OCI-LY7 (cell line): Measurements from ENCODE around the gene LCOR. TPM values are rescaled to one million over a fixed set of nuclear protein-coding genes. Genes with fewer than 3 reads are reported as not detected.
A peak's percentile ranks its signal among the peaks of the same experiment; 100 is the strongest.

ENCODE experiments used
- BruUV-seq: library from RNA; stranded (reverse); fragments of 400-500 nt; replicated peaks from 2 replicates; lab custom pipeline; 2021; lab: Mats Ljungman, UMichigan
- CTCF ChIA-PET: fragments of 300-600 bp; sonication (Branson Sonifier 250); formaldehyde crosslinking; loops from one replicate; lab custom pipeline; 2022; ENCODE audit warnings: antibody characterized with exemption; ENCODE audit not compliant: unreplicated experiment; lab: Charles Lee
- POLR2A ChIA-PET: fragments of 300-600 bp; sonication (Branson Sonifier 250); formaldehyde crosslinking; loops from one replicate; lab custom pipeline; 2022; ENCODE audit warnings: antibody characterized with exemption; lab: Charles Lee
- DNase-seq: peaks from one replicate; pipeline ENCODE4 v3.0.0-alpha.2; 2015; ENCODE audit warnings: low spot score
- H2AFZ ChIP-seq: fragments of 200-600 bp; sonication (generic), shearing (Covaris generic); 2 replicates; pipeline ENCODE4 v1.6.1; 2014; ENCODE audit warnings: mild to moderate bottlenecking, antibody characterized with exemption, low read length, moderate library complexity
- H3K27ac ChIP-seq: fragments of 200-600 bp; sonication (generic); 2 replicates; pipeline ENCODE4 v1.5.1; 2014; ENCODE audit warnings: mixed run types, low read depth, mild to moderate bottlenecking, moderate library complexity, low read length, inconsistent platforms; ENCODE audit not compliant: poor library complexity, severe bottlenecking
- H3K36me3 ChIP-seq: fragments of 200-600 bp; sonication (generic); 2 replicates; pipeline ENCODE4 v1.6.1; 2014; ENCODE audit warnings: mild to moderate bottlenecking, antibody characterized with exemption, low read length, moderate library complexity, mixed read lengths; ENCODE audit not compliant: insufficient read depth
- H3K4me1 ChIP-seq: fragments of 200-600 bp; sonication (generic); 2 replicates; pipeline ENCODE4 v1.5.1; 2014; ENCODE audit warnings: mild to moderate bottlenecking, low read length; ENCODE audit not compliant: insufficient read depth, poor library complexity, severe bottlenecking
- H3K4me2 ChIP-seq: fragments of 200-600 bp; sonication (generic); 2 replicates; pipeline ENCODE4 v1.6.1; 2014; ENCODE audit warnings: mild to moderate bottlenecking, low read length
- H3K4me3 ChIP-seq: fragments of 200-600 bp; sonication (generic); 2 replicates; pipeline ENCODE4 v1.5.1; 2014; ENCODE audit warnings: mild to moderate bottlenecking, low read depth, low read length; ENCODE audit not compliant: poor library complexity, severe bottlenecking
- H3K79me2 ChIP-seq: fragments of 200-600 bp; sonication (generic); 2 replicates; pipeline ENCODE4 v1.6.1; 2016; ENCODE audit warnings: low read depth, mild to moderate bottlenecking, low read length, moderate library complexity, mixed read lengths; ENCODE audit not compliant: insufficient read depth
- H3K9me2 ChIP-seq: fragments of 200-600 bp; sonication (generic); 2 replicates; pipeline ENCODE4 v1.6.1; 2016; ENCODE audit warnings: mild to moderate bottlenecking, low read length, mixed read lengths; ENCODE audit not compliant: insufficient read depth
- H3K9me3 ChIP-seq: fragments of 200-600 bp; sonication (generic); 2 replicates; pipeline ENCODE4 v1.6.1; 2014; ENCODE audit warnings: mild to moderate bottlenecking, mixed run types, low read length, mixed read lengths
- H4K20me1 ChIP-seq: fragments of 200-600 bp; sonication (generic); 2 replicates; pipeline ENCODE4 v1.6.1; 2014; ENCODE audit warnings: mild to moderate bottlenecking, antibody characterized with exemption, low read length, moderate library complexity, mixed read lengths; ENCODE audit not compliant: insufficient read depth
- CTCF ChIP-seq: fragments of 200-600 bp; sonication (generic); conservative IDR thresholded peaks from 2 replicates; pipeline ENCODE4 v1.5.1; 2014; ENCODE audit warnings: mild to moderate bottlenecking, antibody characterized with exemption, low read length, moderate library complexity, mixed read lengths
- EZH2phosphoT487 ChIP-seq: fragments of 200-600 bp; sonication (generic); IDR thresholded peaks from 2 replicates; pipeline ENCODE4 v1.6.1; 2018; ENCODE audit warnings: low read depth, borderline replicate concordance, mild to moderate bottlenecking, mixed run types, antibody characterized with exemption, low read length, moderate library complexity, mixed read lengths
- intact Hi-C: fragments of 100-400 bp; cut with micrococcal nuclease; formaldehyde crosslinking; loops from one replicate; pipeline ENCODE4 v1.10.0; 2022; ENCODE audit not compliant: unreplicated experiment
- total RNA-seq, 2 experiments: library from RNA; depleted of rRNA in 1 of 2; stranded (reverse); fragments of >200 nt in 1 of 2; shearing (Covaris generic) in 1 of 2; gene quantifications; 2 replicates each; pipeline ENCODE4 v1.2.3, GENCODE V29; 2014 to 2022

Gene LCOR
- total RNA-seq, 2 experiments from 2014 or later: 17.1 to 58.4 TPM

- TF ChIP-seq CTCF (peak; percentile 98), EZH2phosphoT487 (no peak)
- Histone ChIP-seq H3K27ac (peak overlapping the region; percentile 89), H2AFZ (peak overlapping the region; percentile 81), H3K4me2 (peak overlapping the region; percentile 91), H3K4me3 (peak overlapping the region; percentile 95), H3K9me2 (no peaks in the 10 kb centered on the region), H3K9me3 (no peaks in the 10 kb centered on the region), H3K4me1 (peaks cover 45% of the 10 kb centered on the region), H3K79me2 (peaks cover 35% of the 10 kb centered on the region), H3K36me3 (peaks cover 21% of the 10 kb centered on the region), H4K20me1 (peaks cover 13% of the 10 kb centered on the region)
- ChIA-PET POLR2A (interaction anchor here (0.9 to 1.2 kb wide), 2 partner anchors 61 to 136 kb away, joined by 3 to 5 read pairs; no protein-coding TSS in a partner anchor), CTCF (no interaction called here)
- BruUV-seq: no TSS peak
- intact Hi-C loops: loop anchor here (1.0 to 5.0 kb wide), 8 partner anchors 43 to 558 kb away; partner anchors contain the start of genes BLNK, PIK3AP1 and TM9SF3
- peak; percentile 88 for DNase-seq
Measured at GRCh38 chr10:96830511-96831199, 1.4 kb upstream of the LCOR start.

DNA sequence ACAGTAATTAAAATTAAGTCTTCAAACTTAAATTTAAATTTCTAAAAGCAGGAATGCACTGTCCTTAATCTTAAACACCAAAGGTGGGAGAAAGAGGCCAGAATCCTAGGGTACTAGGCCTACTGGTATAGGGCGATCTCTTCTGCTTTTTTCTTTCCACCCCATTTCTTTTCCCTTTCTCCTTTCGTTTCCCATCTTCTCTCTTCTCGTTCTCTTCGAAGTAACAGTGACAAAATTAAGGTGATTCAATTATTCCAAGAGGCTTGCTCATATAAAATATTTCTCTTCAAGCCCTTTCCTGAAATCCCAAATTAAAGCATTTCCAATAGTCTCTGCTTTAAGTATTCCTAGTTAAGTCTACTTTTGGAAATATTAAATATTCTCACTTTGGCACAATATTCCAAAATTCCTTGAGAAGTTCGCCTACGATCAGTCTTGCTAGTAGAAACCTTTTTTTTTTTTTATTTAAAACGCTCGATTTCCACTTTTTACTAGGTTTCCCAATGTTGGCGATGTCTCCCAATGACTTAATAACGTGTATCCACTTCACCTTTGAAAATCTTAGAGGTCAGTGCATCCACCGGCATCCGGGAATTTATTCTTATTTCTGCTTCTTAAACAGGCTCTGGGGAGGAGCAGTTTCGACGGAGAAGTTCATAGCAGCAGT, 765 bp upstream of the LCOR start:
- BruUV-seq: TSS peak; percentile 96
- H2AFZ ChIP-seq: peak overlapping the region; percentile 92; the same call in 1 of the 2 replicates
- POLR2A ChIA-PET: no interaction called here

More for the DNA sequence above, 765 bp upstream of the LCOR start:
- peak; percentile 20 for DNase-seq
- H4K20me1 ChIP-seq: peaks cover 13% of the 10 kb centered on the region
- peaks cover 52% of the 10 kb centered on the region for H3K4me1 ChIP-seq
- H3K9me2 ChIP-seq: no peaks in the 10 kb centered on the region
- H3K4me3 ChIP-seq: peak overlapping the region; percentile 95
- H3K36me3 ChIP-seq: peaks cover 25% of the 10 kb centered on the region
- no peaks in the 10 kb centered on the region for H3K9me3 ChIP-seq
- CTCF ChIA-PET: no interaction called here
- peaks cover 42% of the 10 kb centered on the region for H3K79me2 ChIP-seq
- peak overlapping the region; percentile 89 for H3K27ac ChIP-seq
- peak overlapping the region; percentile 91 for H3K4me2 ChIP-seq
- TF ChIP-seq CTCF (peak; percentile 30; the same call in 1 of the 2 replicates), EZH2phosphoT487 (no peak)
- intact Hi-C loops: loop anchor here (2.0 to 5.0 kb wide), 6 partner anchors 44 to 559 kb away; partner anchors contain the start of genes BLNK and TM9SF3
